ENCODE results near the gene INAFM2. TPM values are rescaled to one million over a fixed set of nuclear protein-coding genes. Genes with fewer than 3 reads are reported as not detected.

INAFM2 gene
- polyA plus RNA-seq, 1 donor from 2014 or later = 14.8 TPM

Other genes starting within 250 kb of the INAFM2 start
- 5.7 and 5.8 TPM in 2 replicates for gene BMF, start 214.8 kb upstream of the INAFM2 start, polyA plus RNA-seq
- gene BUB1B, start 162.6 kb upstream of the INAFM2 start, polyA plus RNA-seq = 39.3 and 50.0 TPM in 2 replicates
- gene PAK6, start 84.6 kb upstream of the INAFM2 start, polyA plus RNA-seq = 32.4 and 38.9 TPM in 2 replicates
- 2.1 TPM in 1 of 2 replicates, not detected in the other for gene ANKRD63, start 40.6 kb upstream of the INAFM2 start, polyA plus RNA-seq
- gene PLCB2, start 15.8 kb upstream of the INAFM2 start, polyA plus RNA-seq = 7.4 and 9.2 TPM in 2 replicates
- gene CCDC9B, start 17.2 kb downstream of the INAFM2 start, polyA plus RNA-seq = not detected in 2 replicates
- not detected in 2 replicates for gene PHGR1, start 27.3 kb downstream of the INAFM2 start, polyA plus RNA-seq
- 5.0 and 26.0 TPM in 2 replicates for gene DISP2, start 34.5 kb downstream of the INAFM2 start, polyA plus RNA-seq
- gene KNSTRN, start 59.0 kb downstream of the INAFM2 start, polyA plus RNA-seq = 34.6 and 38.3 TPM in 2 replicates
- gene IVD, start 82.1 kb downstream of the INAFM2 start, polyA plus RNA-seq = 28.6 and 36.1 TPM in 2 replicates
- gene BAHD1, start 117.3 kb downstream of the INAFM2 start, polyA plus RNA-seq = 22.8 and 24.3 TPM in 2 replicates
- gene CHST14, start 147.3 kb downstream of the INAFM2 start, polyA plus RNA-seq = 0.56 and 0.71 TPM in 2 replicates
- gene CCDC32, start 241.3 kb downstream of the INAFM2 start, polyA plus RNA-seq = 28.4 and 34.2 TPM in 2 replicates
- 8.1 and 13.2 TPM in 2 replicates for gene RPUSD2, start 245.6 kb downstream of the INAFM2 start, polyA plus RNA-seq